HG03354 (cell line): Measurements from ENCODE around the gene PTPRN.
"Not testable (repeated sequence)": the region's sequence is repeated elsewhere in the genome, so short reads cannot be mapped to it uniquely, and the experiment has no call there.

ENCODE experiments used
- ATAC-seq: cut with Tn5 transposase; IDR thresholded peaks from one replicate; pipeline ENCODE4 v1.9.1; 2021; ENCODE audit warnings: mild to moderate bottlenecking; ENCODE audit not compliant: unreplicated experiment, poor library complexity, severe bottlenecking

The PTPRN gene

GRCh38 chr2:219312683-219313263, 3.6 kb upstream of the PTPRN start:
- not testable (repeated sequence) for ATAC-seq

DNA sequence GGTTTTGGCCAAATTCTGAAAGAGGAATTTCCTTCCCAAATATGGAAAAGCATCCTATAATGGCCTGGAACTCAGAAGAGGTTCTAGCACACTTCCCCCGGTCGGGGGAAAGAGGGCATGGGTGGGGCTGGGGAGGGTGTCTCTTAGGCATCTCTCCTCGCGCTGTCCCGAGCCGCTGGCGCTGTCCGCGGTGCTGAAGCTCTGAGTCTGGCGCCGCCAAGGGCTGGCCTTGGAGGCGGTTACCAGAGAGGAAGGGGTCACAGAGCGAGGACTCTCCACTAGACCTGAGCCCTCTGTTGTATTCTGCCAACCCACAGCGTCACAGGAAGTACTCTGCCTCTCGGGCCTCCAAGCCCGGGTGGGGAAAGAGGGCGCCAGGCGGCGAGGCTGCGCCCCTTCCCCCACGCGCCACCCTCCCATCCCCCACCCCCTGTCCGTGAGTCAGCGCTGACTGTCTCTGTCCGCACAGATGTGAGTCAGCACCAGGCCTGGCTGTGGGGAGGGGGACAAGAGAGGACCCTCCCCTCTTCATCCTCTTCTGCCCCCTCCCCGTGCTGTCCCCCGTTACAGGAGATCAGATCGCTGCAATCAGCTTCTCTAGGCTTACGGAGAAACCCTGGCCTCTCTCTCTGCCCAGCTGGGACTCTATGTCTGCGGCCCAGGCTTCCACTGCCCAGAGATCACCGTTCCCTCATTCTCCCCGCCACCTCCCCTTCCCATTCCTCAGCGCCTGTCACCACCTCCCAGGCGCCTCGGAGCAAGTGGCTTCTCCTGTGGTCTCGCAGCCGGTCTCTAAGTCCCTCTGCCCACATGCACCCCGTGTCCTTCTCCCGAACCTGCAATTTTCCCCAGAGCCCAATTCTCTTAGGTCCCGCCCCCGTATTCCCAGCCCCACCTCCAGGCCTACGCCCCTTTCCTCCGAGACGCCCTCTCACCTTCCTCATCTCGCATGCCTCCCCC, 779 bp downstream of the PTPRN start:
- no peak for ATAC-seq

- no peak for ATAC-seq
Measured at GRCh38 chr2:219306047-219306446, 3.2 kb downstream of the PTPRN start.

GRCh38 chr2:219304223-219304622, 5.0 kb downstream of the PTPRN start:
- ATAC-seq, result no peak

- no peak for ATAC-seq
Measured at GRCh38 chr2:219302412-219302968, 6.7 kb downstream of the PTPRN start.

- no peak for ATAC-seq
Measured at GRCh38 chr2:219300022-219300421, 9.2 kb downstream of the PTPRN start.

- no peak for ATAC-seq
Measured at GRCh38 chr2:219299372-219299760, 9.8 kb downstream of the PTPRN start.

DNA sequence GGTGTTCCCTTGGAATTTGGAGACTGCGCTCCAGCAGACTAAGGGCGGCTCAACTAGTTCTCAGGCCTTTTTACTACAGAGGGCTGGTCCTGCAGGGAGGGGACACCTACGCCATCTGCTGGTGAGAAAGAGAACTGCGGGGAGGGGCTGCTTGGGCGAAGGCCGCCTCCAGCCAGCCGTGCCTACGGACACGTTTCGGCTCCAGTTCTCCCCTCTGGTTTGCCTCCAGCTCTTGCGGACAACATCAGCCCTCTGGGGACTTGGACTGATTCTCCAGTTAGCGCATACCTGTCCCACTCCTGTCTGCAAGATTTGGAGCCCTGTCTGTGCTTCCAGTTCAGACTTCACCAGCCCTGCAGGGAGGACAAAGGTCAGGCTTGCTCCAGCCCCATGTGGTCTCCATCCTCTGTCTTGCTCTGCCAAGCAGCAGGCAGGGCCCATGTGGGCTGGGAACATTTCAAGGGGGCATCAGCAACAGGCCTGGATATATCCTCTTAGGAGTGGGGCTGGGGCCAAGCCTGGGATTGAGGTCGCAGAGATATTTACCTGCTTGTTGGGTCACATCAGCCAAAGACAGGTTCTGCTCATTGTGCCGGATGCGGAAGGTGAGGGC, 10.3 kb downstream of the PTPRN start:
- peak; percentile 66 for ATAC-seq

DNA sequence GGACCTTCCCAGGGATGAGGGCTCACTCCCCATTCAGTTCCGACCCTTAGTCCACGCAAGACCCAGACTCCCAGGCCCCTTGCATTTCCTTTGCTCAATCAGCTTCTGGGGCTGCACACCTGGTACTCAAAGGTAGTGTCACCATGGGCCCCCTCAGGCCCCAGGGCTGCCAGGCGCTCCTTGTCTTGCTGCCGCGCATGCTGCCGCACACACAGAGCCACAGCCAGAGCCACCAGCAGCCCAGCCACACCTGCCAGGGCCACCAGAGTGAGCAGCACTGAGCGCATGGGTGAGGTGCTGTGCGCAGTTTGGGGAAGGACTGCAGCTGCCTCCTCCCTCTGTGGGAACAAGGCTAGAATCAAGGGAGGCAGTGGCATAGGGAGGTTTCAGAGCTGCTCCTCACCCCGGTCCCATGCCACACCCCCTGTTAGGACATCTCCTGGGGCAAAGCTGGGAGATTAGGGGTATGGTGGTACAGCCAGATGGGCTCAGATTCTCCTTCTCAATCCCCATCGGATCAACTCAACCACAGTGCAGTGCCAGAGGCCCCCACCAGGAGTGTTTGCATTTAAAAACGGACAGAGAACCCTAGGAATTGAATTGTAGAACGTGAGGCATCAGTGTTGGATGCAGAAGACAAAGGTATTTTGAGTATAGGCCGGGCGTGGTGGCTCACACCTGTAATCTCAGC, 11.3 kb downstream of the PTPRN start:
- ATAC-seq, result no peak

- ATAC-seq, result no peak
Measured at GRCh38 chr2:219296631-219297391, 12.4 kb downstream of the PTPRN start.

GRCh38 chr2:219296142-219296541, 13.1 kb downstream of the PTPRN start:
- ATAC-seq, result no peak

DNA sequence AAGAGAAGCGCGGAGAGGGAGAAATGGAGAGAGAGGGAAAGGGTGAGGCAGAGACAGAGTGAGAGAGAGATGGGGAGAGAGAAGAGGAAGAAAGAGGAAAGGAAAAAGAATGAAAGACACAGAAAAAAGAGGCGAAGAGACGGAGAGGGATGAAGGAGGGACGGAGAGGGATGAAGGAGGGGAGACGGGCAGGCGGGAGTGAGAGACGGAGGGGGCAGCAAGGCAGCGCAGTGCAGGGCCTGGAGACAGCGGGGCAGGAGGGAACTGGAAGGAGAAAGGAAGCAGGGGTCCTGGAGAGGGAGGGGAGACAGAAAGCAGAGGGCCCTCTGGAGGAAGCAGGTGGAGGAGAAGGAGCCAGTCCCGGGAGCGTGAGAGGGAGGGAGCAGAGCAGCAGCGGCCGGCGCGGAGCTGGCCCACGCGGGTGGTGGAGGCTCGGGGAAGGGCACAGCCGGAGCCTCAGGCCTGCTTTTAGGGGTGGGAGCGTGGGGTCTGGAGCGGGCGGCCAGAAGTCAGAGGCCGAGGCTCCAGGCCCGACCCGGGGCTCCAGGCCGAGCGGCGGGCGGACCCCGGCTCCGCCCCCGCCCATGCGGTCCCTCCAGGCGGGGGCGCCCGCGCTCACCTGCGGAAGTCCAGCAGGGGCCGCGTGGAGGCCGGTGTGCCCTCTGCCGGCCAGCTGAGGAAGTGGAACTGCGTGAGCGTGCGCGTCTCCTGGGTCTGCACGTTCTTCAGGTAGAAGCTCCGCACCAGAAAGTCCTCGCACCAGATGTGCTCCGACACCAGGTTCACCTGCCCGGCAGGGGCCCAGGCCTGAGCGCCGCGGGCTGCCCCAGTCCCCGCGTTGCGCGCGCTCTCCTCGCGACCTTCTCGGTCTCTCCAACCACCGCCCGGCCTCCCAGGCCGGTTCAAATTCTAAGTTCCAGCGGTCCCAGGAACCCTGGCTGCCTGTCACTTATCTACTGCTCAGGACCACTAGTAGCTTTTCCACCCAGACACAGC, 14.5 kb downstream of the PTPRN start:
- peak; percentile 89 for ATAC-seq

DNA sequence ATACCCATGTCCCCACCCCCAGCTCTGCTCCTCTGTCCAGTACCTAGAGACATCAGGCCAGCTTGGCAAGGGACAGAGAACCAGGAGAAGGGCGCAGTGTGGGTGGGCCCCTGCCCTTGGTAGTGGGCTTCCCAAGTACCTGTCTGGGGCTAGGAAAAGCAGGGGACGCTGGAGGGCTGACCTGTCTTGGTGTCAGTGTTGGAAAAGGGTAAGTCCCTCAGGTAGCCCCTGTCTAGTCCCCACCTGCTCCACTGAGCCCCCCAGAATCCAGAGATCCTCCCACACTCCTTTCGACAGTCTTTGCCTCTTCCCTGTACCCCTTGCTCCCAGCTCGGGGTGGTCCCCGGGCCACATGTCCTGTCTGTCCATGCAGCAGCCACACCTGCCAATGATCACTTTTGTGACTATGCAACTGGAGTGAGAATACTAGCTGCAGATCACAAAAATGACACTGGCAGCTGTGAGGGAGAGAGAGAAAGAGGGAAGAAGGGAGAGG, 15.4 kb downstream of the PTPRN start:
- no peak for ATAC-seq

DNA sequence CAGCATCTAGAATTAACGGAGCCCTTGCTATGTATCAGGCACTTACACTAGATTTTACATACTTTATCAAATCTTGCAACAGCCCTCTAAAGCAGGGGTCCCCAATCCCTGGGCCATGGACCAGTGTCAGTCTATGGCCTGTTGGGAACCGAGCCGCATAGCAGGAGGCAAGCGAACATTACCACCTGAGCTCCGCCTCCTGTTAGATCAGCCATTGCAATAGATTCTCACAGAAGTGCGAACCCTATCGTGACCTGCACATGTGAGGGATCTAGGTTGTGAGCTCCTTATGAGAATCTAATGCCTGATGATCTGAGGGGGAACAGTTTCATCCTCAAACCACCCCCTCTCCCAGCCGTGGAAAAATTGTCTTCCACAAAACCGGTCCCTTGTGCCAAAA, 16.6 kb downstream of the PTPRN start:
- ATAC-seq, result no peak

GRCh38 chr2:219291910-219292490, 17.2 kb downstream of the PTPRN start:
- ATAC-seq, result no peak

DNA sequence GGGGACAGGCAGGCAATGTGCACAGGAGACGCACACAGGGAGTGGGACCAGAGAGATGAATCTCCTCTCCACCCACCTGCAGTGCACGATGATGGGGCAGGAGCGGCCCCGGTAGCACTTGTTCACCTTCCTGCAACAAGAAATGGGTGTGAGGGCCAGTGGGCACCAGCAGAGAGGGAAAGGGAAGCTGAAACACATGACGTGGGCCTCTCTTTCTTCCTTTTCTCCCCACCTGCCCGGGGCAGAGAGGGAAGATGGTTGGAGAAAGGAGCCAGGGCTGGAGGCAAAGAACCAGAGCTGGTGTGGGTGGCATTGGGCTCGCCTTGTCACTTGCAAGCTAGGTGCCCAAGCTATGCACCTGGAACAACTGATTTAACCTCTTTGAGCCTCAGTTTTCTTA, 17.8 kb downstream of the PTPRN start:
- no peak for ATAC-seq

DNA sequence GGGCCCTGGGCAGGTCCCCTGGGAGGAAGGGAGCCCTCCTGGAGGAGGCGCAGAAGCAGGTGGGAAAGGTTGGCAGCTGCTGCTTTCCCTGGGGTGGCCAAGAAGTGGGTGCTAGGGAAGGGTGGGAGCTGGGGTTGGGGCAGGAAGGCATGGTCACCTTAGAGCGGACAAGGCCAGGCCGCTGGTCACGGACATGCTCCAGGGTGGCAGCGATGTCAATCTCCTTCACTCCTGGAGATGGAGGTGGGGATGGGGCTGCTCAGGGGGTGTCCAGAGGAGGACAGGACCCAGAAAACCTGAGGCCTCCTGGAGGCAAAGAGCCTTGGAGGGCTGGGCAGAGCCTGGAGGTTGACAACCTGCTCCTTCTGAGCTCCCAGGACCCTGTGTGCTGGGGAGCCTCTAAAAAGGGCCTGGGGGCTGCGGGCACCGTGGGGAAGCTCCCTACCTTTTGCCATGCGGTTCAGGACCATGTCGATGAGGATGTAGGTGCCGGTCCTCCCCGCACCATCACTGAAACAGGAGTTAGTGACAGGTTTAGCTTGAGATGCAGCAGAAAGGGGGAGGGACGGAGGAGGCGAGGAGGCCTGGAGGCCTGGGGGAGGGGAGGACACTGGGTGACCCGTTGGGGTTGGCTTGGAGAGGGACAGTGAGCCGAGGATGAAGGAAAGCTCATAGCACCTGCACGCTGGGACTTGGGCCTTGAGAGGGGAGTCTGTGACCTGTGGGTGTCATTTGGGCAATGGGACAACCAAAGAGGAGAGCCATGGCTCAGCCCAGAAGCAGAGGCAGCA, 18.6 kb downstream of the PTPRN start:
- ATAC-seq, result no peak
